C4-2B (cell line): ENCODE measurements around the gene IQSEC1.

Experiments used
- ZFX ChIP-seq: fragments of 450-650 bp; IDR thresholded peaks from 2 replicates; pipeline ENCODE4 v1.6.1; 2017
- TF ChIP-seq, protein P1 (sequence below): fragments of 450-650 bp; conservative IDR thresholded peaks from 2 replicates; pipeline ENCODE4 v1.5.1; 2017; ENCODE audit warnings: mild to moderate bottlenecking

DNA sequence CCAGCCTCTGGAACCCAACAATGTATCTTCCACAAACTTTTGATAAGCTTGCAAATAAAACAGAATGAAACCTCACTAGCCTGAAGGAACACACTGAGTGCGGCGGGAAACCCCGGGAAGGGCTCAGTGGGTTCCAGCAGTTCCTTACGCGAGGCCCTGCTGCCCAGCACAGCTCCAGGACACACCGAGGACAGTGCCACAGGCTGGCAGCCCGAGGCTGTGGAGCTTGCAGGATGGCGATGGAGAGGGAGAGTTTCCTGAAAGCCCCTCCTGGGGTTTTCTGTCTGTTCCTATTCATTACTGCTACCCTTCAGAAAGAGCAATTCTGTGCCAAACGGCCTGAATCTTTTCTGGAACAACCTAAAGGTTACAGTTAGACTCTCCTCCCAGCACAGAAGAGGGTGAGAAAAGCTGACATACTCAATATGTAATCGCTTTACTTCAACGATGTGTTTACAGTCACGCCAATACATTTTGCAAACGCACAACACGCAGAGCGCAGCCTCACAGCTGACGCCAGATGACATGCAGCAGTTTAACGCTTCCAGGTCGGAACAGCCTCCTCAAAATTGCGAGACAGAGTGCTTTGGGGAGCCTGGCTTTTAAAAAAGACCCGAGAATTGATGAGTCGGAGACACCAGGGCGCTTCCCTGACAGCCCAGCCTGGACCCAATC, 174.8 kb downstream of the IQSEC1 start:
- TF ChIP-seq, protein P1, sequence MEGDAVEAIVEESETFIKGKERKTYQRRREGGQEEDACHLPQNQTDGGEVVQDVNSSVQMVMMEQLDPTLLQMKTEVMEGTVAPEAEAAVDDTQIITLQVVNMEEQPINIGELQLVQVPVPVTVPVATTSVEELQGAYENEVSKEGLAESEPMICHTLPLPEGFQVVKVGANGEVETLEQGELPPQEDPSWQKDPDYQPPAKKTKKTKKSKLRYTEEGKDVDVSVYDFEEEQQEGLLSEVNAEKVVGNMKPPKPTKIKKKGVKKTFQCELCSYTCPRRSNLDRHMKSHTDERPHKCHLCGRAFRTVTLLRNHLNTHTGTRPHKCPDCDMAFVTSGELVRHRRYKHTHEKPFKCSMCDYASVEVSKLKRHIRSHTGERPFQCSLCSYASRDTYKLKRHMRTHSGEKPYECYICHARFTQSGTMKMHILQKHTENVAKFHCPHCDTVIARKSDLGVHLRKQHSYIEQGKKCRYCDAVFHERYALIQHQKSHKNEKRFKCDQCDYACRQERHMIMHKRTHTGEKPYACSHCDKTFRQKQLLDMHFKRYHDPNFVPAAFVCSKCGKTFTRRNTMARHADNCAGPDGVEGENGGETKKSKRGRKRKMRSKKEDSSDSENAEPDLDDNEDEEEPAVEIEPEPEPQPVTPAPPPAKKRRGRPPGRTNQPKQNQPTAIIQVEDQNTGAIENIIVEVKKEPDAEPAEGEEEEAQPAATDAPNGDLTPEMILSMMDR: no peak
- TF ChIP-seq ZFX: no peak
